ENCODE results near the gene SYNDIG1. TPM values are rescaled to one million over a fixed set of nuclear protein-coding genes. Genes with fewer than 3 reads are reported as not detected.
A peak's percentile ranks its signal among the peaks of the same experiment; 100 is the strongest.

The SYNDIG1 gene
- total and polyA plus RNA-seq, 2 of the 4 experiments (the other 2 are of a cell fraction) = not detected

DNA sequence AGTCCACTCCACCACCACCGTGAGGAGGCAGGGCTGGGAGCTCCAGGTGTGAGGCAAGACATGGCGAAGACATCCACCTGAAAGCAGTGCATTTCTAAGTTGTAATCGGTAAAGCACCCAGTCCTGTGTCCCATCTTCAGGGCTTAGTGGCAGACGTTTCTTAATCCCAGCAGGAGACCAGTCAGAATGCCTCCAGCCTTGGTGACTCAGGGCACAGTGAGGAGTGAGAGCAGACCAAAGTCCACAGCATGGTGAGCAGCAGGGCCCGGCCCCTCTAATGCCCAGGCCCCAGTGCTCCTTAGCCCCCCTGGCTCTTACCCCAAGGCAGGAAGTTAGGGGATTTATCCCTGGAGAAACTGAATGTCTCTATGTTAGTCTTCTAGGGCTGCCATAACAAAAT lies 183.9 kb downstream of the SYNDIG1 start:
- peak overlapping the region; percentile 76; the same call in 2 of the 3 replicates for H2BK15ac ChIP-seq (ENCODE audit: low read depth, low read length)
- no peak overlapping the region for H3K27ac ChIP-seq (ENCODE audit: insufficient read depth, low read length)
- CTCF ChIA-PET = interaction anchor here (0.7 kb wide), 1 partner anchor 519 kb away, joined by 3 read pairs; no protein-coding TSS in a partner anchor
- peaks cover 4% of the 10 kb centered on the region; the same call in 1 of the 2 replicates for H4K20me1 ChIP-seq (ENCODE audit: insufficient read depth, low read length)
- H3K9ac ChIP-seq (ENCODE audit: low read depth, low read length) = no peak overlapping the region
- POLR2A ChIA-PET (ENCODE audit: unreplicated experiment) = no interaction called here
- no peaks in the 10 kb centered on the region for H3K9me3 ChIP-seq (ENCODE audit: control insufficient read depth, insufficient read depth, low read length)
- DNase-seq (peak; percentile 27), ATAC-seq (ENCODE audit: low read depth) (no peak)
- H2AK9ac ChIP-seq (replicated peaks; ENCODE audit: low read depth, low read length, poor library complexity) = no peak overlapping the region
- H3K27me3 ChIP-seq (ENCODE audit: control insufficient read depth, insufficient read depth, low read length) = no peaks in the 10 kb centered on the region
- no peaks in the 10 kb centered on the region for H3K36me3 ChIP-seq (ENCODE audit: control insufficient read depth, insufficient read depth, low read length)
- H3K23ac ChIP-seq (ENCODE audit: low read depth, low read length) = no peak overlapping the region
- no peak overlapping the region for H4K5ac ChIP-seq (ENCODE audit: low read depth, low read length)
- peaks cover 19% of the 10 kb centered on the region; the same call in 1 of the 2 replicates for H3K9me1 ChIP-seq (ENCODE audit: insufficient read depth, low read length)
- H2BK120ac ChIP-seq (ENCODE audit: low read depth, low read length) = peak overlapping the region; percentile 73
- H2AK5ac ChIP-seq (ENCODE audit: low read depth, low read length) = peak overlapping the region; percentile 78
- intact Hi-C loops (cut with micrococcal nuclease) (no loop called here), in situ Hi-C loops (cut with MboI; ENCODE audit: low sequenced_read_pairs) (no loop called here), dilution Hi-C loops (cut with HindIII; ENCODE audit: low sequenced_read_pairs, unreplicated experiment) (no loop called here)
- H2BK20ac ChIP-seq (ENCODE audit: low read depth, low read length) = peak overlapping the region; percentile 80
- peak overlapping the region; percentile 72 for H3K4ac ChIP-seq (ENCODE audit: low read depth, low read length)
- TF ChIP-seq NFE2L2 (IDR thresholded peaks at IDR 0.05; ENCODE audit: low read depth, low read length) = no peak
- no peak for TF ChIP-seq RAD21 (IDR thresholded peaks at IDR 0.05; ENCODE audit: low read length)
- no peak for TF ChIP-seq POLR2A (IDR thresholded peaks at IDR 0.05; ENCODE audit: low read depth, low read length)
- no peak for TF ChIP-seq RFX5 (IDR thresholded peaks at IDR 0.05; ENCODE audit: low read depth, low read length)
- TF ChIP-seq MAZ (IDR thresholded peaks at IDR 0.05; ENCODE audit: borderline replicate concordance, low read depth, low read length) = no peak
- no peak for TF ChIP-seq SMC3 (IDR thresholded peaks at IDR 0.05; ENCODE audit: low read depth, low read length)
- no peak for TF ChIP-seq BHLHE40 (IDR thresholded peaks at IDR 0.05; ENCODE audit: low read depth, low read length)
- no peak for TF ChIP-seq FOS (IDR thresholded peaks at IDR 0.05; ENCODE audit: low read depth, low read length)
- TF ChIP-seq CHD1 (IDR thresholded peaks at IDR 0.05; ENCODE audit: low read depth, low read length) = no peak
- no peak for TF ChIP-seq RCOR1 (IDR thresholded peaks at IDR 0.05; ENCODE audit: insufficient replicate concordance, low read length)
- no peak for TF ChIP-seq MXI1 (IDR thresholded peaks at IDR 0.05; ENCODE audit: borderline replicate concordance, low read depth, low read length)
- TF ChIP-seq, protein P1, sequence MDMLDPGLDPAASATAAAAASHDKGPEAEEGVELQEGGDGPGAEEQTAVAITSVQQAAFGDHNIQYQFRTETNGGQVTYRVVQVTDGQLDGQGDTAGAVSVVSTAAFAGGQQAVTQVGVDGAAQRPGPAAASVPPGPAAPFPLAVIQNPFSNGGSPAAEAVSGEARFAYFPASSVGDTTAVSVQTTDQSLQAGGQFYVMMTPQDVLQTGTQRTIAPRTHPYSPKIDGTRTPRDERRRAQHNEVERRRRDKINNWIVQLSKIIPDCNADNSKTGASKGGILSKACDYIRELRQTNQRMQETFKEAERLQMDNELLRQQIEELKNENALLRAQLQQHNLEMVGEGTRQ (IDR thresholded peaks at IDR 0.05; ENCODE audit: low read depth, low read length) = no peak
- no peak for TF ChIP-seq MAFK (IDR thresholded peaks at IDR 0.05; ENCODE audit: low read depth, low read length)
- TF ChIP-seq, protein P2, sequence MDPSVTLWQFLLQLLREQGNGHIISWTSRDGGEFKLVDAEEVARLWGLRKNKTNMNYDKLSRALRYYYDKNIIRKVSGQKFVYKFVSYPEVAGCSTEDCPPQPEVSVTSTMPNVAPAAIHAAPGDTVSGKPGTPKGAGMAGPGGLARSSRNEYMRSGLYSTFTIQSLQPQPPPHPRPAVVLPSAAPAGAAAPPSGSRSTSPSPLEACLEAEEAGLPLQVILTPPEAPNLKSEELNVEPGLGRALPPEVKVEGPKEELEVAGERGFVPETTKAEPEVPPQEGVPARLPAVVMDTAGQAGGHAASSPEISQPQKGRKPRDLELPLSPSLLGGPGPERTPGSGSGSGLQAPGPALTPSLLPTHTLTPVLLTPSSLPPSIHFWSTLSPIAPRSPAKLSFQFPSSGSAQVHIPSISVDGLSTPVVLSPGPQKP (IDR thresholded peaks at IDR 0.05; ENCODE audit: borderline replicate concordance, low read depth, low read length) = no peak
- H3K56ac ChIP-seq (ENCODE audit: extremely low read depth, insufficient read depth, low read length) = no peak overlapping the region
- peak overlapping the region in 1 of 2 experiments; percentile 41; a peak in 3 of 4 replicates for H4K8ac ChIP-seq (ENCODE audit: low read depth in 2 of 2, low read length in 2 of 2)
- H2AFZ ChIP-seq (replicated peaks; ENCODE audit: low read length, poor library complexity) = peak overlapping the region; percentile 69
- H3K4me2 ChIP-seq (ENCODE audit: low read depth, low read length) = no peak overlapping the region
- no TSS peak for BruUV-seq (replicated peaks)
- WGBS, 2 experiments (ENCODE audit: extremely low coverage in 2 of 2, insufficient read length in 1 of 2) = 79% methylated on average over 4 of the region's 5 CpGs; no CpG with 5 or more reads in 1 of the 2 experiments
- 0 out of 2 replicates have a peak overlapping the region, but pooled peaks have one; percentile 6 for H3K18ac ChIP-seq (ENCODE audit: low read depth, low read length)
- H4K91ac ChIP-seq (ENCODE audit: insufficient read depth, low read depth, low read length) = peak overlapping the region; percentile 41; the same call in 1 of the 2 replicates
- H2BK5ac ChIP-seq (ENCODE audit: low read depth, low read length, poor library complexity, severe bottlenecking) = no peak overlapping the region
- H3K79me1 ChIP-seq (ENCODE audit: low read depth in 1 of 2, low read length in 2 of 2) = no peaks in the 10 kb centered on the region
- H3K14ac ChIP-seq (replicated peaks; ENCODE audit: low read depth, low read length) = 0 out of 2 replicates have a peak overlapping the region, but pooled peaks have one; percentile 21
- H3K4me3 ChIP-seq (ENCODE audit: insufficient read depth, low read depth, low read length) = no peak overlapping the region
- peaks cover 22% of the 10 kb centered on the region for H3K4me1 ChIP-seq (ENCODE audit: control insufficient read depth, insufficient read depth, low read length)

Measured in IMR-90 (cell line).